ENCODE results near the gene MFSD6L. TPM values are rescaled to one million over a fixed set of nuclear protein-coding genes. Genes with fewer than 3 reads are reported as not detected.

MFSD6L gene
- total RNA-seq, 1 experiment from 2014 or later, result 2.1 TPM

- no peak overlapping the region for H3K18ac ChIP-seq (ENCODE audit: insufficient read length, low read depth, low read length)
- H2BK15ac ChIP-seq (ENCODE audit: low read depth, low read length), result no peak overlapping the region
- peak; percentile 1 for DNase-seq
- no peak overlapping the region for H2BK12ac ChIP-seq (ENCODE audit: insufficient read length, low read depth, low read length)
- H2AK5ac ChIP-seq (ENCODE audit: insufficient read length, low read length), result no peak overlapping the region
- no peak overlapping the region for H3K14ac ChIP-seq (ENCODE audit: insufficient read depth, low read length)
- Mint-ChIP-seq H3K4me3 (no peak overlapping the region), H3K27me3 (ENCODE audit: low read depth) (peaks cover 3% of the 10 kb centered on the region; the same call in 1 of the 2 replicates), H3K27ac (no peak overlapping the region), H3K9me3 (no peaks in the 10 kb centered on the region), H3K36me3 (ENCODE audit: insufficient read depth in 1 of 3, low read depth in 3 of 3) (no peaks in the 10 kb centered on the region), H3K4me1 (peaks cover 3% of the 10 kb centered on the region in 2 experiments; a peak in 1 of 4 replicates)
- no peaks in the 10 kb centered on the region for H4K20me1 ChIP-seq (ENCODE audit: control insufficient read depth, insufficient read depth, insufficient read length)
- no peaks in the 10 kb centered on the region for H3K23me2 ChIP-seq (ENCODE audit: insufficient read length, low read depth, low read length, poor library complexity, severe bottlenecking)
- H3K27me3 ChIP-seq (ENCODE audit: insufficient read depth, low read length), result no peaks in the 10 kb centered on the region
- no peak overlapping the region for H4K5ac ChIP-seq (ENCODE audit: insufficient read length, low read depth, low read length)
- H3K23ac ChIP-seq (ENCODE audit: insufficient read length, low read depth, low read length), result no peak overlapping the region
- no peak overlapping the region for H3K27ac ChIP-seq (ENCODE audit: insufficient read length, low read depth, low read length)
- H4K8ac ChIP-seq (replicated peaks; ENCODE audit: insufficient read length, low read depth, low read length), result no peak overlapping the region
- no peak overlapping the region for H2BK20ac ChIP-seq (ENCODE audit: low read depth, low read length, poor library complexity, severe bottlenecking)
- no peak overlapping the region for H3K4me2 ChIP-seq (ENCODE audit: insufficient read depth, insufficient read length, low read length)
- no peak overlapping the region for H3T11ph ChIP-seq (ENCODE audit: low read length)
- no peak overlapping the region for H3K56ac ChIP-seq (ENCODE audit: insufficient read length, low read depth, low read length)
- no peaks in the 10 kb centered on the region for H3K4me1 ChIP-seq (ENCODE audit: insufficient read depth, low read length)
- no peak overlapping the region for H4K91ac ChIP-seq (ENCODE audit: insufficient read length, low read depth, low read length)
- no peak overlapping the region for H3K4ac ChIP-seq (ENCODE audit: low read depth, low read length)
- H3K79me2 ChIP-seq (ENCODE audit: insufficient read depth, low read length), result no peaks in the 10 kb centered on the region
- no peak for TF ChIP-seq CTCF (conservative IDR thresholded peaks at IDR 0.05)
- H2AFZ ChIP-seq (ENCODE audit: low read length), result no peak overlapping the region
- no peaks in the 10 kb centered on the region for H3K79me1 ChIP-seq (ENCODE audit: insufficient read depth, low read depth, low read length, poor library complexity, severe bottlenecking)
- H2BK120ac ChIP-seq (ENCODE audit: low read depth, low read length, poor library complexity, severe bottlenecking), result no peak overlapping the region
- H3K9ac ChIP-seq (ENCODE audit: extremely low read depth, insufficient read length, low read length), result no peak overlapping the region
- no peak overlapping the region for H2BK5ac ChIP-seq (ENCODE audit: insufficient read length, low read length)
- no peaks in the 10 kb centered on the region for H3K9me3 ChIP-seq (ENCODE audit: control insufficient read depth, low read depth, low read length)
Measured at GRCh38 chr17:8776248-8776647, 22.9 kb downstream of the MFSD6L start.
